Stimulated activated CD4-positive, alpha-beta T cell treated with anti-CD3 and anti-CD28 coated beads, Interleukin-12 subunit alpha, Interleukin-12 subunit beta, amount 100 ng/mL, for 4 hours (primary cell): ENCODE measurements around the gene POC1B.

Source experiments
- DNase-seq: peaks from one replicate; pipeline ENCODE4 v3.0.0-alpha.2; 2020

Gene POC1B

DNA sequence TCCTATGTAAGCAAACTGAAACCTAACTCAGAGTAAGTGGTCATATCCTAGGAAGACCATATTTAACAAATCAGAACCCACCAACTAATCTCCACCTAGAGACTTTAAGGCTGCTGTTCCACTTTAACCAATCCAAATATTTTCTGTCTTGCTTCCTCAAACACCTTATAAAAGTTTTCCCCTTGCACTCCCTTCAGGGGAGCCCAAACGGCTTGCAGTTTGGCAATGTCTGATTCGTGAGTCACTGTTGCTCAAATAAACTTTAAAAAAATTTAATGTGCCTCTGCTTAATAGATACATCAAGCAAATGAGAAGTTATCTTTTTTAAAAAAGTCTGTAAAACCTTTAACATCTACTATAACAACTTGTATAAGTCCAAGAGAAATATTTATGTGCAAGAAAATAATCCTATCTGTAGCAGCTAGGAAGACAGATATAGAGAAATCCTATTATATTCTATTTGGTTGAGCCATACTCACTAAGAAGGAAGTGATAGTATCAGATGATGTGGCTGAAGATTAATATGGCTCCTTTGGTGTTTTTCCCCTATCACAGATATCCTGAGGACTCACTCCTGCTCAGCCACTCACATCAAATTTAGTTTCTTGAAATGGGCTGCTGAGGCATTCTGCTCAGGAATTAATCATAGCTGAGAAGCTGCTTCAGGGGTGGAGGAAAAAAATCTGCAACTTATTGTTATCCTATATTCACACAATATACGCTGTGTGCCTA is 108.4 kb downstream of the POC1B start:
- no peak for DNase-seq

DNA sequence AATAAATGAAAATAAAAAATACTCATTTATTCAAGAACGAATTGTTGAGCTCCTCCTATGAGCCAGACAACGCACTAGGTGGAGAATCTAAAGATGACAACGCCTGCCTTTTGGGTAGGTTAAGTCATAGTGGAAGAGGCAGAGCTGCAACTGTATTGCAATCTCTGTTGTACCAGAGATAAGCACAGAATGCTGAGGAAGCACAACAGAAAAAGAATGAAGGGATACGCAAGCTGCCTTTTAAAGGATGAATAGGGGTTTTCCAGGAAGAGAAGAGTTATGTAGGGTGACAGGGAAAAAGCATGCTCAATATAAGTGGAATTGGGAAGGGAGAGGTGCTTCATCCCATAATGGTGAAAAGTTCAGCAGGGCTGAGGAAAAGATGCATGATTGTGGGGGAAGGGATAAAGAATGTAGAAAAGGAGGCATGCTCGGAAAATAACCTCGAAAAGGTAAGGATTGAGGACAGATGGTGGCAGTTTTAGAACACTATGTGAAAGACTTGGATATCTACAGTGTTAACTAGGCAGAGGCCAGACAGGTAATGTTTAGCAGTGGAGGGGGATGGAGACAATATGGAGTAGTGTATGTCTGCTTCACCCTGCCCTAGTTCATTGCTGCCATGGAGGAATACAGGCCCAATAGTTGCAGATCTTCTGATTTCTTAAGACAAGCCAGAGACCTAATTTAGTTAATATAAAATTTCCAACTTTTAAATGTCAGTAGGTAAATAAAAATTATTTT is 109.6 kb downstream of the POC1B start:
- DNase-seq: no peak

DNA sequence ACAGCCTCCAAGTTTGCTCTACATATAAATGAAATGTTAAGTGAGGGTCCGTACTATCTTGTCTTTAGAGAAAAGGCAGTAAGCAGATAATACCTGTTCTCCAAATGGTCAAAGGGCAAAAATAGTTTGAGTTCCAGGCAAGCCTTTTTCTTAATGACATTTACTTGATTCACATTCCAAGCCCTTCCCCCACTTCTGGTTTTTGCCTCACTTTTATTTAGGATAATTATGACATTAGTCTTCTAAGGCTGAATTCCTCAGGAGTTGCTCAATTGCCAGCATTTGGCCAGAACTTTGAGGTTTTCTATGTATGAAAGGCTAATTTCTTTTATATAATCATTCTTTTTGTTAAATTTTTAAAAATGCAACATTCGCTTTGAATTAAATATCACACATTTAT is 111.0 kb downstream of the POC1B start:
- DNase-seq: no peak

DNA sequence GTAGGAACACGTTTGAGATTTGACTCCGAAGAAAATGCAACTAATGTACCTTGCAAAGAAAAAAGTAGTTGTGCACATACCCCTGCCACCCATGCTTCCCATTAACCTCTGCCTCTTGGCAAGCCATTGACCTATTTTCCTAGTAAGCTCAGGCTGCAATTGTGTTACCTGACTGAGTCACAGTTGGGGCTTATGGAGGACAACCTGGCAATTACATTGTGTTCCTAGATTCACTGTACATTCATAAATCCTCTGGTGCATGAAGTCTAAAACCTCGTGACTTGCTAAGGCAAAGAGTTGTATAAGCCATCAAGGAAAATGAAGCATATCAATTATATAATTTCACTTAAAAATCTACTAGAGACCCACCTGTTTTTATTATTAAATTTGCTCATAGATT is 111.5 kb downstream of the POC1B start:
- no peak for DNase-seq

DNA sequence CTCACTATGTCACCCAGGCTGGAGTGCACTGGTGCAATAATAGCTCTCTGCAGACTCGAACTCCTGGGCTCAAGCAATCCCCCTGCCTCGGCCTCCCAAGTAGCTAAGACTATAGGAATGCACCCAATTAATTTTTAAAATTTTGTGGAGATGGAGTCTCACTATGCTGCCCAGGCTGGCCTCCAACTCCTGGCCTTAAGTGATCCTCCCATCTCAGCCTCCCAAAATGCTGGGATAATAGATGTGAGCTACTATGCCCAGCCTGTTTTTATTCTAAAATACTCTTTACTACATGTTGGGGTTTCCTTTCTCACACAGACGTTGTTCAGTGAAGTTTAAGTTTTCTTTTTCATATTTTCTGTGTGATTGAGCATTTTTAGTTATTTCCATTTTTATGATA is 112.6 kb downstream of the POC1B start:
- DNase-seq: no peak

DNA sequence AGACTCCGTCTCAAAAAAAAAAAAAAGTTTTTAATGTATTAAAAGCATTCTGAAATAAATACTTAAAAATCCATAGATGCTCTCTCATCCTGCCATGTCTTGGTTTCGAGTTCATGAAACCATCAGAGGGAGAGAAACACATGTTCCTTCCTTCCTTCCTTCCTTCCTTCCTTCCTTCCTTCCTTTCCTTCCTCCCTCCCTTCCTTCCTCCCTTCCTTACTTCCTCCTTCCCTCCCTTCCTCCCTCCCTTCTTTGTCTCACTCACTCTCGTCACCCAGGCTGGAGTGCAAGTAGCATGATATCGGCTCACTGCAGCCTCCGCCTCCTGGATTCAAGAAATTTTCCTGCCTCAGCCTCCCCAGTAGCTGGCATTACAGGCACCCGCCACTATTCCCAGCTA is 113.2 kb downstream of the POC1B start:
- no peak for DNase-seq

DNA sequence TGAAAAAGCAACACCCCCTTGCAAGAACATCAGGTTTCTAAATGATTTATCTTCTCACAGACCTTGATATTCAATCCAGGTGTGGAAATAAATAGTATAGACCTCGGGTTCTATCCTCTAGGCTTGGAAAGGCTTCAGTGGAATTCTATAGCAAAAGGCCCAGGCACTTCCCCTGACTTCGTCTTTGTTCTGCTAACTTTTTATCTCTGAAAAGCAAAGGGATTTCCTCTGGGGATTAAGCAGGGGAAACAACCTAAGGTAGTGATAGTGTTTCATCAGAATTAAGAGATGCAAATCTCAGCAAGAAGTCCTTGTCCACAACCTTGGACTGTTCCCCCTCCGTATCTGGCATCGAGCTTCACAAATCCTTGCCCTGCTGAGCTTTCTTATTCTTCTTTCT is 114.0 kb downstream of the POC1B start:
- no peak for DNase-seq

DNA sequence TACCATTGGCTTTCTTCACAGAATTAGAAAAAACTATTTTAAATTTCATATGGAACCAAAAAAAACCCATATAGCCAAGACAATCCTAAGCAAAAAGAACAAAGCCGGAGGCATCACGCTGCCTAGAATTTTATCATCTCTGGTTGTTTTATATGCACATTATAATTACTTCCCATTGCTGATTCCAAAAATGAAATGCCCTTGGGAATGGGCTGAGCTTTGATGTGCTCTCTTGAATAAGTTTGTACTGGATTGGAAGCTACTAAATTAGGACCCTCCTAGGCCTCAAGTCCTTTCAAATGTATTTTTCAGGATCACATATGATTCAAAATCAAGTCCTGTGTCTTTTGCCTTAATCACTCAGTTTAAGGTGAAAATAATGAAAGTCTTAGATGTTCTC is 114.6 kb downstream of the POC1B start:
- DNase-seq: no peak

DNA sequence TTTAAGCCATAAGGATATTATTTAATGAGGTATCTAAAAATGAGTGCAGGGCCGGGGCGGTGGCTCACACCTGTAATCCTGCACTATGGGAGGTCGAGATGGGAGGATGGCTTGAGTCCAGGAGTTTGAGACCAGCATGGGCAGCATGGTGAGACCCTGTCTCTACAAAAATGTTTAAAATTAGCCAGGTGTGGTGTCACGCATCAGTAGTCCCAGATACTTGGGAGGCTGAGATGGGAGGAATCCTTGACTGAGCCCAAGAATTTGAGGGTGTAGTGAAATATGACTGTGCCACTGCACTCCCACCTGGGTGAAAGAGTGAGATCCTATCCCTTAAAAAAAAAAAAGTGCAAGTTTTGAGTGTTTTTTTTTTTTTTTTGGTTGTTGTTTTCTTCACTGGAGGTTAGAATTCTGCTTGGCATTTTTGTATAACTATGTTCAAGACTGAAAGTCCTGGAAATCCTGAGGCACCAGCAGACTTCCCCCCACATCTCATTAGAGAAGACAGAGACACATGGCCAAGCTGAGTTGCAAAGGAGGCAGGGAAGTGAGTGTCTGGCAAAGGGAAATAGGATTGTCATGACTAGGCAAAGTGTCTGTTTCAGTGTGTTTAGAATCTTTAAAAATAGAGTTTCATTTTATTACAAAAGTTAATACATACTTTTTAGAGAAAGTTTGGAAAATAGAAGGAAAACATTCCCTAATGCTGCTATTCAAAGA is 120.1 kb downstream of the POC1B start:
- DNase-seq: no peak

DNA sequence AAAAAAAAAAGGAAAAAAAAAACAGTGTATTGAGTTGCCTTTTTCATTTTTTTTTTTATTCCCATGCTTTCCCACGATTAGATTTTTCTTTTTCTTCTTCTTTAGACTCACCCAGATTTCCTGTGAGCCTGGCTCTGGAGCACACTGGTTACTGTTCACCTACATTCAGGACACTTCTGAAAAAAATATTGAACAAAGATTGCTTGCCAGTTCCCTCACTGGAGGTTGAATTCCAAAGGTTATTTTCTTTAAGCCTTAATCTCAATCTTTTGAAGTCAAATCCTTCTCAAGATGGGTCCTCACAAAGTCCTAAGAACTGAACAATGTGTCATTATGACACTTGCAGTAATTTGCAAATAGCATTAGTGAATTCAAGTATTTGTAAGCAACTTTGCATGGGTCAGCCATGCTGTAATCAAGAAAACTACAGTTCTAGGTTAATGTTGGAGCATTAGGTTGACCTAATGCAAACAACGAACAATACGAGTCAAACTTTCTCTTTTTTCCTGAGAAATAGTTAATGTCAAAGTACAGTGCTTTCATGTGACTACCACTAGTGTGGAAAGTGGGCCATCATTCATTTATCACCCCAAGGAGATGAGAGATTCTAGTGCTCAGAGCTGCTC is 124.3 kb downstream of the POC1B start:
- no peak for DNase-seq

DNA sequence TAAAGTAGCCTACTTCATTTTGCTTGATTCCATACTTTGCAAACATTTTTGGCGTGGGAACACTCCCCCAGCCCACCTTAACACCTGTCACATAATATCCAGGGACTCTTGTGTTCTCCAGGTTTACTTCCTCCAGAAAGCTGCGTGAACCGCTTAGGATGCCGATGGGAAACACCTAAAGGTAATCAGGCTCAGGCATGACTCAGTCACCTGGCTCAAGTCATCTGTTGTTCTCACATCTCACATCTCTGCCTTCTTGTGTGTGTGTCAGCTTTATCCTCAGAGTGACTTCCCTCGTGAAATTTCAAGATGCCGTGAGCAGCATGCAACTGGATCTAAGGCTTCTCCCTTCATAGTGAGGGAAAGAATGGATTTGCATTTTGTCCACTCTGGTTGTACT is 125.4 kb downstream of the POC1B start:
- DNase-seq: no peak

DNA sequence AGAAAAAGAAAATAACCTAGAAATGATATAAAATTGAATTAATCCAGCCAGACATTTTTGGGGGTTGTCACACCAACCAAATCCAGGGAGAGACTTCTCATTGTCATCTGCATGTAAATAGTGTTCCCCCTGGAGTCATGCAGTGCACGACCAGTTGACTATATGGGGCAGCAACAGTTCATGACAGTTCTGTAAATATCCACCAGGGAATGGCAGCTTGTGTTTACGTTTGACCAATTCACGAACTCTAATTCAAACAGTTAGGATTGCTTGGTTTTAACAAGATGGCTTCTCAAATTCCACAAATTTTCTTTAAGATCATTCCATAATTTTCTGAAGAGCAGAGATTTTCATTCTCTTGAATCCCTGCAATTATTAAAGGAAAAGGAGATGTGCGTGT is 130.1 kb downstream of the POC1B start:
- DNase-seq: no peak

DNA sequence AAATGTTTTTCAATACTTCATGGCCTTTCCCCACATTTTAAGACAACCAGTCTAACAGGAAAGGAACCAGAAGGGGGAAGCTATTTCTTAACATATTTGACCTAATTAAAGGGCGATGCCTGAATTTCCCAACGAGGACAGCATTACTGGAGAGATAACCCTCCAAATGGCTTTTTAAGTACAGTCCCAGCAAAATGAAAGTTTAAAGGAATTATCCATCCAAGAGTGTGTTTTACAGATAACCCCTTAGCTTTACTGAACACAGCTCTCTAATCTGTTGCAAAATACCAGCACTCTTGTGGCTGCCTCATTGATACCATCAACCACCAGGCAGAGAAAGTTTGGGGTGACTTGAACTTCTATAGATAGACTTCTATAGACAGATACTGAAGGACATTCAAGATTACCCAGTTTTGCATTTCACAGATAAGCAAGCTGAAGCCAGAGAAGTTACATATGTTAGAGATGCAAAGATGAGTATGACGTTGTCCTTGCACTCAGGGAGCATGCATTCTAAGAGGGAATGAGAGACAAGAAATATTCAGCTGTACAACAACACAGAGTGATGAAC is 132.2 kb downstream of the POC1B start:
- no peak for DNase-seq

DNA sequence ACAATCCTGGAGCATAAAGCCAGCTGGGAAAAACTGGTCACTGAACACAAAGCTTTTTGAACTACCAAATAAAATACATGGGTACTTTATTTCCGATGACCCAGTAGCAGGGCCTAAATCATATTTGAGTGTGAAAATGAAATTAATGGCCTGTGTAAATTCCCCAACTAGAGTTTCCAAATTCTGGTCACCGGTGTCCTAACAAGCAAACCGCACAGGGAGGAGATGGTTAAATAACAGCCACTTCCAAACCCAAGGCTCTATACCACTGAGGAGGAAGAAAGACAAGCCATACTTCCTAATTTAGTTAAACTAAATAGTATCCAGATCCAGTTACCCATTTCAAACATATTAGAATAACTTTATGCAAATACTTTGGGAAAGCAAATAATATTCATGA is 133.5 kb downstream of the POC1B start:
- DNase-seq: no peak

DNA sequence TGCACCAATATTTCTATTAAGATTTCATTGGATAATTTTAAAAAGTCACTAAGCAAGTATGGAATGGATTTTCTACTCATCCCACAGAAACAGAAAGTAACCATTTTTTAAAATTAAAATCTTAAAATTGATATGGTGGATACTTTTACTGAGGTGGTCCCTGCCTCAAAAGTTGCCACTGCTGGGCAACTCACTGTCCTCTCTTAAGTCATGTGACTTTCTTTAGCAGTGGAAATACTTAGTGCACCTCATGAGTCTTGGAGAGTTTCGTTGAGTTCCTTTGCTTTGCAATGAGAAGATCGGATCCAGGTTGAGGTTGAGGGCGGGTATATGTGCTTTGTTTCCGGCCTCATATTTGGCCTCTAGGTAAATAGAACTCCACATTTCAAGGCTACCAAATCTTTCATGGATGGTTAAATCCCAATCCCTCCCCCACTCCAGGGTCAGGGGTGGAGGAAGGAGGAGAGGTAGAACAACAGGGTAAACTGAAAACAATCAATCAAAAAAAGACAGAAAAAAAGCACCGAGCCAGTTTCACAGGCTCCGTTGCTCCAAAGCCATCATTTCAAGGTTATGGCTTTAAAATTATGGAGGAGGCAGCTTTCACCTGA is 134.0 kb downstream of the POC1B start:
- DNase-seq: no peak

DNA sequence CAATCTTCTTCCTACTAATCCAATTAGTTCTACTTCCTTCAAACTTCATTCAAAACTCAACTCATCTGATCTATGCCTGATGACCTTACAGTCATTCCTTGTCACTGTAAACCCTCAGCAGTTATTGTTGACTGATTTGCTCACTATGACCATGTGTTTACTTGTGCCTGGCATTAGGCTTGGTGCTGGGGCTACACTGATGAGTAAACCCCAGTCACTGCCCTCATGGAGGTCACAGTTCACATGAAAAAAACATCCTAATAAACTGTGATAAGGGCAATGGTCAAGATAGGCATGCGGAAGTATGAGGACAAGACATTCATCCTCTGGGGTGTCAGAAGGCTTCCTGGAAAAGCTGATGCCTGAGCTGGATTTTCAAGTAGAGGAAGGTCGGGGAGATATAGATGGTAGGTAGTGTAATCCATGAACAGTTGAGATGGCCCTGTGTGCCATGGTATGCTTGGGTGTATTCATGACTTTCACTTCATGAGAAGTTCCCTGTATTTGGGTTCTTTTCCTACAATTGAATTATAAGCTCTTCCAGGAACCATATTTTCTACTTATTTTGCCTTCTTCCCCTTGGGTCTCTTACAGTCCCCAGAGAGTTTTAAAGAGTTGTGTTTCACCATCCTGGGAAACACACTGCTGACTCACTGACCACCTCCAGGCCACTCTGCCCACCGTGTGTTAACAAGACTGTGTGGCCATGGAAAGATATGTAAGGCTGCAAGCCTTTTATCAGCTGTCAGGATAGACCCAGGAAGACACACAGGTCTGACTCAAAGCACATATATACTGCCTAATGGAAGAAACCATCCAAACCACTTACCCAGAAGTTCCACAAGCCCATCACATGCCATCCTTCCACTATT is 134.8 kb downstream of the POC1B start:
- DNase-seq: no peak

DNA sequence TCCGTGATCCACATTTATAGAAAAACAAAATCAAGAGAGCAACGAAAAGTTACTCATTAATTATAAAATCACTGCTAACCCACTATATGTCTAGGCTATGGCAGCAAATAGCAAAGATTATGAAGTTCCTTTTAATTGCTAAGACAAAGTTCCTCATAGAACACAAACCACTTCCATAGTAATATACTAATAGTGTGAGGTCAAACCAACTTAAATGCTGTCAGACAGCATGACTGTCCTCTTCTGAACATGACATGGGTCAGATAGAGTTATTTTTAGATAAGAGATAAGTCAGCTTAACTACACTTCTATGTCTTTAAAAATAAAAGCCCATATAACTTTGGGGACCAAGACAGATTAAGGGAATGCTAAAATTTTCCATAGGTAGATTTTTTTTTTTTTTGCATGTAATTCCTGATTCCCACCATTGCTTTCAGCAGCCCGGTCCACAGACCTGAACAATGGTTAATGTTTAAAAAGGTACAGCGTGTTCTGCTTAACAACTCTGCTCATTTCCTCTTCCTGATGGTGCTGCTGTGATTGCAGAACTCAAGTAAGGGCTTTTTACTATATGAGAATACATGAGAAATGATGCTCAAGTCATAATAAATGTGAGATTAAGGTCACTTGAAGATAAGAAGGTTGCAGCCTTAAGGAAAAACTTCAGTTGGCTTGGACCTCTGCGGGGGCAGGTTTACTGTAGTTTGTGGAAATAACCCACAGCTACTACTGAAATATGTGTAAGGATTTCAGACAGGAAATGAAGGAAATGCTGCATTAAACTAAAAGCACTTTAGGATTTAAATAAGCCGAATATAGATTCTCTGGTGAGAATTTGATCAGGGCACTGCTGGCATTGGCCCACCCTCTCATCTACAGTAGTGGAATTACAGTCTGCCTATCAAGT is 135.8 kb downstream of the POC1B start:
- no peak for DNase-seq

DNA sequence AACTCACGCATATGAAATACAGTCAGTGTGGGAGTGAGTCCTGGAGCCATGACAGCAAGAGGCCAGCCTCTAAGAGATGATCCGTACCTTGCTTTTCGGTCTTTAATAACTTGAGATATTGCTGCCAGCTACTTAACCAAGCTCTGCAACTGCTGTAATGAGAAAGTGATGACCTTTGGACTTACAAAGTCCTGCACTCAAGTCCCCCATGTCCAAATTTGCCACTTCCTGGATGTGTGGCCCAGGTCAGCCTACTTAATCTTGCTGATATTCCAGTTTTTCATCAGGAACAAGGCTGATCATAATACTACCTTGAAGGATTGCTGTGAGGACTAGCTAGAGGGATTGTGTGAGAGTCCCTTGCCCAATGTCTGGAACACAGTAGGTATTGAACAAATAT is 139.7 kb downstream of the POC1B start:
- DNase-seq: no peak

DNA sequence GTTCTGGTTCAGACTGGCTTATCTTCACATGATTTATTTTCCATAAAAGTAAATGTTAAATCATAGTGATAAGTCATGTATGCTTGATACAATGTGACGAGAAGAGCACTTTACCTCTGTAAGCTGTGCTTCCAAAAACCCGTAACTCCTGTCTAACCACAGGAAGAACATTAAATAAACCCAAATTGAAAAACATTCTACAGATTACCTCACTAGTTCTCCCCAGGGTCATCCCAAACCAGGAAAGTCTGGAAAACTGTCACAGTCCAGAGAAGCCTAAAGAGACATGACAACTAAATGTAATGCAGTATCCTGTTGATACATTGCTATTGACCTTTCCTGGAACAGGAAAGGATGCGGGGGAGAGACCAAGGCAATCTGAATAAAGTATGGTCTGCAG is 141.0 kb downstream of the POC1B start:
- no peak for DNase-seq

DNA sequence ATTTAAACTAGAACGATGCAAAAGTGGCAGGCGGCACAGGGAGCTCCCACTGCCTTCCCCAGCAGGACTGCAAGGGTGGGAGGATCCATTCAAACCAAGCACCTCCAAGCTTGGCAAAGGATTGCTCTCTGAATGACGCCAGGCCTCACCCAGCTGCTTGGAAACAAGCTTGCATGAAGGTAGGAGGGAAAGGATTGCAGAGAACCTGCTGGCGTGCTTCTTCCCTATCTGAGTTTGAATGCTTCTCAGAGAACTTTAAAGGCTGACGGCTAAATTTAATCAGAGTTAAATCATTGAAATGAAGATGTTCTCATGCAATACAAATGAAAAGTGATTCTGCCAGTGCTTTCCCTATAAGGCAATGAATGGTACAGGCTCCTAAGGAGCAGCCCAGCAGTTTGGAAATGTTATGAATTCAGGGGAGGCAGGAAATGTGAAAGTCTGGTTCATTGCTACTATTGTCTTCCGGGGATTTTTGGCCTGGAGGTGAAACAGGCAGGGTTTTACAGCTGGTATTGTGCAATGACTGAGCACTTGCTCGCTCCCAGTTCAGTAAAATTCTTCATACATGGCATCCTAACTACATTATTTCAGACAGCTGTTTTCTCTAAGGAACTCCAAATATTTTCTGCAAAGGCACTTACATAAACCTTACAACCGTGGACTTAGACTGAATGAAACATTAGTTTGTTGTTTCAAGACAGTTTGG is 141.6 kb downstream of the POC1B start:
- no peak for DNase-seq
